ENCODE measurements around the gene CHAD.
"Not testable (repeated sequence)": the region's sequence is repeated elsewhere in the genome, so short reads cannot be mapped to it uniquely, and the experiment has no call there.

The CHAD gene

DNA sequence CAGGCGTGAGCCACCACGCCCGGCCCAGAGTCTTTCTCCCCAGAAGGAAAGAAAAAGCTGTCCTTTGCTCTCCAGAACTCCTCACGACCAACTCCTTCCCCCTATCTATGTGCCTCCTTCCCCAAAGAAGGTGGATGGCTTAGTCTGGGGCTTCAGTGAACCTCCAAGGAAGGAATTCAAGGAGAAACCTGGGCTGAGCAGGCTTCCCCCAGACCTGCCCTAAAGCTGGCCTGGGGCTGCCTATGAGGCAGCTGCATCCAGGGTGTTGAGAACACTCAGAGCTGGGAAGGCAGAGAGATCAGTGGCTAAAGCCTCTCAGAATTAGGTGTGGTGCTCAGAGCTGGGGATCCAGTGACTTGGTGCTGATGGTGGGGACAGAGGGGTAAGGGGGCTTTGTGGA is 38.9 kb downstream of the CHAD start:
- Mint-ChIP-seq H3K27me3 (ENCODE audit: low read depth, poor library complexity) (peaks cover 9% of the 10 kb centered on the region), H3K9me3 (no peaks in the 10 kb centered on the region), H3K4me1 (peaks cover 63% of the 10 kb centered on the region), H3K36me3 (ENCODE audit: low read depth) (no peaks in the 10 kb centered on the region), H3K4me3 (no peak overlapping the region), H3K27ac (no peak overlapping the region)
- TF ChIP-seq, protein P1, sequence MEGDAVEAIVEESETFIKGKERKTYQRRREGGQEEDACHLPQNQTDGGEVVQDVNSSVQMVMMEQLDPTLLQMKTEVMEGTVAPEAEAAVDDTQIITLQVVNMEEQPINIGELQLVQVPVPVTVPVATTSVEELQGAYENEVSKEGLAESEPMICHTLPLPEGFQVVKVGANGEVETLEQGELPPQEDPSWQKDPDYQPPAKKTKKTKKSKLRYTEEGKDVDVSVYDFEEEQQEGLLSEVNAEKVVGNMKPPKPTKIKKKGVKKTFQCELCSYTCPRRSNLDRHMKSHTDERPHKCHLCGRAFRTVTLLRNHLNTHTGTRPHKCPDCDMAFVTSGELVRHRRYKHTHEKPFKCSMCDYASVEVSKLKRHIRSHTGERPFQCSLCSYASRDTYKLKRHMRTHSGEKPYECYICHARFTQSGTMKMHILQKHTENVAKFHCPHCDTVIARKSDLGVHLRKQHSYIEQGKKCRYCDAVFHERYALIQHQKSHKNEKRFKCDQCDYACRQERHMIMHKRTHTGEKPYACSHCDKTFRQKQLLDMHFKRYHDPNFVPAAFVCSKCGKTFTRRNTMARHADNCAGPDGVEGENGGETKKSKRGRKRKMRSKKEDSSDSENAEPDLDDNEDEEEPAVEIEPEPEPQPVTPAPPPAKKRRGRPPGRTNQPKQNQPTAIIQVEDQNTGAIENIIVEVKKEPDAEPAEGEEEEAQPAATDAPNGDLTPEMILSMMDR (IDR thresholded peaks at IDR 0.05): no peak
- DNase-seq: no peak

DNA sequence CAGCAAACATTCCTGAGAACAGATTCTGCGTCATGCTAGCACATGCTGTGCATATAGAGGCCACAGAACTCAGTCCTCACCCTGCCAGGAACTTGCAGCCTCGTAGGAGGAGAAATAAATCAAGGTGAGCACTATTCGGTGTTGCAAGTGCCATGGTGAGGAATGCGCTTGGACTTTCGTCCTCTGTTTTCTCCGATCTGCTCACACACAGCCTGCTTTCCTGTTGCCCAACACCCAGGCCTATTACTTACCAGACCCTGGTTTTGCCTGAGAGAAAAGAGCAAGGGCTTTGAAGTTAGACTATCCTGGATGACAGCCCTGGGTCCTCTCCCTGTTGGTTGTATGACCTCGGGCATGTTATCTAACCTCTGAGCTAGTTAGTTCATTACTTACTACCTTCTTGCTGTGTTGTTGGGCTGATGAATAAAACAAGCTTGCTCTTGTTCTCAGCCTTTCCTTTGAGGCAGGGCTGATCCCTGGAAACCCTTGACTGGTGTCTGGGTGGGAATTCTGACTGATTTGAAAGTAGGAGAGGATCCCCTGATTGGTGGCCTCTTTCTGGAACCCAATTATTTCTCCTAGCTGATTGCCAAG is 39.8 kb downstream of the CHAD start:
- Mint-ChIP-seq H3K9me3 (no peaks in the 10 kb centered on the region), H3K4me3 (no peak overlapping the region), H3K36me3 (ENCODE audit: low read depth) (no peaks in the 10 kb centered on the region), H3K27me3 (ENCODE audit: low read depth, poor library complexity) (peaks cover 9% of the 10 kb centered on the region), H3K4me1 (peaks cover 72% of the 10 kb centered on the region), H3K27ac (peak overlapping the region; percentile 57)
- TF ChIP-seq, protein P1 (IDR thresholded peaks at IDR 0.05): no peak
- DNase-seq: no peak

DNA sequence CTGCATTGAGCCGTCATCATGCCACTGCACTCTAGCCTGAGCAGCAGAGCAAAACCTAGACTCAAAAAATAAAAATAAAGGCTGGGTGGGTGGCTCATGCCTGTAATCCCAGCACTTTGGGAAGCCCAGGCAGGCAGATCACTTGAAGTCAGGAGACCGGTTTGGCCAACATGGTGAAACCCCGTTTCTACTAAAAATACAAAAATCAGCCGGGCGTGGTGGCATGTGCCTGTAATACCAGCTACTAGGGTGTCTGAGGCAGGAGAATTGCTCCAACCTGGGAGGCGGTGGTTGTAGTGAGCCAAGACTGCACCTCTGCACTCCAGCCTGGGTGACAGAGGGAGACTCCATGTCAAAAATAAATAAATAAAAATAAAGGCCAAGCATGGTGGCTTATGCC is 40.6 kb downstream of the CHAD start:
- not testable (repeated sequence) for H3K36me3 Mint-ChIP-seq (ENCODE audit: low read depth); H3K9me3 Mint-ChIP-seq; H3K27me3 Mint-ChIP-seq (ENCODE audit: low read depth, poor library complexity); H3K27ac Mint-ChIP-seq; DNase-seq
- H3K4me3 Mint-ChIP-seq: peak overlapping the region; percentile 87
- H3K4me1 Mint-ChIP-seq: peaks cover 77% of the 10 kb centered on the region

DNA sequence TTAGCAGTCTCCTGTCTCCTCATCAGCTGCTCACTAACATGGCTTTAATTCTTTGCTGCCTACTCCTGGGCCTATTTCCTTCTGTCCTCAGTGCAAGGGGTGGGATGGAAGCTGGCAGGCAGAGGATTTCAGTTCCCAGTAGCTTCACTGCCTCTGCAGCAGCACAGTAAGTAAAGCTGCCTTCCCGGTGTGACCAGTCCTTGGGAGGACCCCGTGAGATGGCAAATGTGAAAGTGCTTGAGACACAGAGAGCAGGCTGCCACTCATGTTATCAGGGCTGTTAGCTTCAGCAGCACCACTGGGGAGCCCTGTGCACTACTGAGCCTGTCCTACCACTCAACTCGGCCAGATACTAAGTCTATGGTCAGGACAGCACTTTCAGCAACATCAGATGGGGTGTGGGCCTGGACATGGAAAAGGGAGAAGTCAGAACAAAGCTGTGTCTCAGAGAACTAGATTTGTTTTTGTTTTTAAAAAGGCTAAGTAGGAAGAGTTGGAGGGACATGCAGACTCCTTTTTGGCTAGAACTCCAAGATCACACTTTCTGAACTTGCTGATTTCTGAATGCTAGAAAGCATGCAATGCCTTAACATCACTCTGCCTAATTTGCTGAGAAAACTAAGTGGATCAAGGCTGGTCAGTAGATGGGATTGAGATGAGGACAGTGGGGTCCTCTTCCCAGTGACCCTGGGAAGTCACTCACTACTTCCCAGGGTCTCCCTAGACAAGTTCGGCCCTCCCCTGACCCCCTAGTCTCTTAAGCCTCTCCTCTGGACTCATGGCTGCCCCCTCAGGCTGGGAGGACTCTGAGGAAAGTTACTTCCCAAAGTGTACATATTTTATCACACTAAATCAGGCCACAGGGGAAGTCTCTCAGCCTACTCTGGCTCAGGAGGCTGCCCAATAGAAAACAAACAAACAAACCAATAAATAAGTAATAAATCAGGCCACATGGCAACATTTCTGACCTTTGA is 41.6 kb downstream of the CHAD start:
- TF ChIP-seq, protein P1 (IDR thresholded peaks at IDR 0.05): no peak
- Mint-ChIP-seq H3K36me3 (ENCODE audit: low read depth) (no peaks in the 10 kb centered on the region), H3K9me3 (no peaks in the 10 kb centered on the region), H3K27ac (peak overlapping the region; percentile 89), H3K4me1 (peaks cover 73% of the 10 kb centered on the region), H3K27me3 (ENCODE audit: low read depth, poor library complexity) (peaks cover 17% of the 10 kb centered on the region), H3K4me3 (peak overlapping the region; percentile 87)
- DNase-seq: peak; percentile 28

DNA sequence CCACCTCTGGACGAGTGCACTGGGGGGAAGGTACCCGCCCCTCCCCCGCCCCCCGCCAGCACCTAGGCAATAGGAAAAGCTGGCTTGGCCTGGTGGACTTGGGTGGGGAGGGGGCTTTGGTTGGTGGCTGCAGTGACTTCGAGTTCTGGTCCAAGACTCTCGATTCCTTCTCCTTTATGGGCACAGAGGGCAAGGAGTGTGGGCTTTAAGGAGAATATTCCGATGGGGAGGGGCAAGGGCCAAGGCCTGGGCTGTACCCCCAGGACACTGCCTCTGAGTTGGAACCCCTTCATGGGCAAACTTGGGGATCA is 42.3 kb downstream of the CHAD start:
- H3K27me3 Mint-ChIP-seq (ENCODE audit: low read depth, poor library complexity): peaks cover 21% of the 10 kb centered on the region

More for the DNA sequence above, 42.3 kb downstream of the CHAD start:
- TF ChIP-seq, protein P1 (IDR thresholded peaks at IDR 0.05): no peak
- Mint-ChIP-seq H3K27ac (no peak overlapping the region), H3K9me3 (peaks cover 4% of the 10 kb centered on the region), H3K4me1 (peaks cover 67% of the 10 kb centered on the region), H3K4me3 (peak overlapping the region; percentile 87), H3K36me3 (ENCODE audit: low read depth) (no peaks in the 10 kb centered on the region)
- DNase-seq: no peak

Measured in nephron progenitor cell (in vitro differentiated cells).